H9 (cell line): Measurements from ENCODE around the gene C7orf57. TPM values are rescaled to one million over a fixed set of nuclear protein-coding genes. Genes with fewer than 3 reads are reported as not detected.

ENCODE experiments used
- DNase-seq: peaks from one replicate; pipeline ENCODE4 v3.0.0-alpha.2; 2017
- H2AFZ ChIP-seq: one replicate; pipeline ENCODE4 v1.6.1; 2013; ENCODE audit warnings: mild to moderate bottlenecking, low read length, control low read depth, moderate library complexity
- H2AK5ac ChIP-seq: 2 replicates; pipeline ENCODE4 v1.6.1; 2013; ENCODE audit warnings: low read length, control low read depth, mixed read lengths; ENCODE audit not compliant: insufficient read length
- H2BK120ac ChIP-seq: one replicate; pipeline ENCODE4 v1.6.1; 2013; ENCODE audit warnings: low read depth, mild to moderate bottlenecking, low read length, control low read depth, inconsistent platforms; ENCODE audit not compliant: poor library complexity, severe bottlenecking
- H2BK12ac ChIP-seq: 2 replicates; pipeline ENCODE4 v1.6.1; 2013; ENCODE audit warnings: low read length, control low read depth, mixed read lengths, low read depth; ENCODE audit not compliant: insufficient read length
- H2BK15ac ChIP-seq: 2 replicates; pipeline ENCODE4 v1.6.1; 2013; ENCODE audit warnings: low read depth, low read length, control low read depth
- H2BK20ac ChIP-seq: one replicate; pipeline ENCODE4 v1.6.1; 2013; ENCODE audit warnings: low read depth, mild to moderate bottlenecking, low read length, control low read depth, inconsistent platforms; ENCODE audit not compliant: poor library complexity, severe bottlenecking
- H2BK5ac ChIP-seq: 2 replicates; pipeline ENCODE4 v1.6.1; 2013; ENCODE audit warnings: low read length, control low read depth, mixed read lengths; ENCODE audit not compliant: insufficient read length
- H3K14ac ChIP-seq: 2 replicates; pipeline ENCODE4 v1.6.1; 2013; ENCODE audit warnings: low read length, control low read depth; ENCODE audit not compliant: insufficient read depth
- H3K18ac ChIP-seq: 2 replicates; pipeline ENCODE4 v1.6.1; 2013; ENCODE audit warnings: low read depth, mild to moderate bottlenecking, mixed read lengths, low read length, control low read depth; ENCODE audit not compliant: insufficient read length
- H3K23ac ChIP-seq: 2 replicates; pipeline ENCODE4 v1.6.1; 2013; ENCODE audit warnings: low read length, control low read depth, mixed read lengths, low read depth; ENCODE audit not compliant: insufficient read length
- H3K23me2 ChIP-seq: 2 replicates; pipeline ENCODE4 v1.6.1; 2013; ENCODE audit warnings: low read depth, mild to moderate bottlenecking, mixed read lengths, low read length, control low read depth; ENCODE audit not compliant: insufficient read length, poor library complexity, severe bottlenecking
- H3K27ac ChIP-seq: 2 replicates; pipeline ENCODE4 v1.5.1; 2013; ENCODE audit warnings: low read length, control low read depth, mixed read lengths, low read depth; ENCODE audit not compliant: insufficient read length
- H3K27me3 ChIP-seq: 2 replicates; pipeline ENCODE4 v1.6.1; 2013; ENCODE audit warnings: low read length, control low read depth, inconsistent platforms; ENCODE audit not compliant: insufficient read depth
- H3K4ac ChIP-seq: 2 replicates; pipeline ENCODE4 v1.6.1; 2013; ENCODE audit warnings: low read depth, mild to moderate bottlenecking, control low read depth, inconsistent platforms, low read length, moderate library complexity
- H3K4me1 ChIP-seq: 2 replicates; pipeline ENCODE4 v1.6.1; 2013; ENCODE audit warnings: low read length, control low read depth, inconsistent platforms; ENCODE audit not compliant: insufficient read depth
- H3K4me2 ChIP-seq: 2 replicates; pipeline ENCODE4 v1.6.1; 2013; ENCODE audit warnings: low read length, control low read depth, mixed read lengths; ENCODE audit not compliant: insufficient read length, insufficient read depth
- H3K56ac ChIP-seq: 2 replicates; pipeline ENCODE4 v1.6.1; 2013; ENCODE audit warnings: low read depth, mild to moderate bottlenecking, mixed read lengths, low read length, control low read depth; ENCODE audit not compliant: insufficient read length
- H3K79me1 ChIP-seq: 2 replicates; pipeline ENCODE4 v1.6.1; 2013; ENCODE audit warnings: low read depth, mild to moderate bottlenecking, moderate library complexity, low read length, control low read depth, inconsistent platforms; ENCODE audit not compliant: insufficient read depth, poor library complexity, severe bottlenecking
- H3K79me2 ChIP-seq: 2 replicates; pipeline ENCODE4 v1.6.1; 2013; ENCODE audit warnings: low read length, control low read depth, inconsistent platforms; ENCODE audit not compliant: insufficient read depth
- H3K9ac ChIP-seq: 2 replicates; pipeline ENCODE4 v1.6.1; 2013; ENCODE audit warnings: low read length, control low read depth, mixed read lengths; ENCODE audit not compliant: insufficient read length; ENCODE audit errors: extremely low read depth
- H3K9me3 ChIP-seq: one replicate; pipeline ENCODE4 v1.6.1; 2013; ENCODE audit warnings: low read depth, low read length, inconsistent platforms; ENCODE audit not compliant: control insufficient read depth
- H3T11ph ChIP-seq: one replicate; pipeline ENCODE4 v1.6.1; 2013; ENCODE audit warnings: mild to moderate bottlenecking, low read length, control low read depth, inconsistent platforms
- H4K20me1 ChIP-seq: one replicate; pipeline ENCODE4 v1.6.1; 2013; ENCODE audit not compliant: control insufficient read depth, insufficient read length, insufficient read depth
- H4K5ac ChIP-seq: 2 replicates; pipeline ENCODE4 v1.6.1; 2013; ENCODE audit warnings: low read depth, mild to moderate bottlenecking, mixed read lengths, low read length, control low read depth; ENCODE audit not compliant: insufficient read length
- H4K8ac ChIP-seq: replicated peaks from 2 replicates; pipeline ENCODE4 v1.6.1; 2013; ENCODE audit warnings: low read length, control low read depth, mixed read lengths, low read depth; ENCODE audit not compliant: insufficient read length
- H4K91ac ChIP-seq: 2 replicates; pipeline ENCODE4 v1.6.1; 2013; ENCODE audit warnings: low read depth, mild to moderate bottlenecking, moderate library complexity, mixed read lengths, low read length, control low read depth; ENCODE audit not compliant: insufficient read length
- H3K27ac Mint-ChIP-seq, 3 experiments: 2 replicates in 2 of 3; 3 replicates in 1 of 3; pipeline ENCODE4 v1.8.0; 2020 to 2021; ENCODE audit warnings: mixed read lengths in 3 of 3, mild to moderate bottlenecking in 1 of 3, moderate library complexity in 1 of 3
- H3K27me3 Mint-ChIP-seq: 2 replicates; pipeline ENCODE4 v1.8.0; 2021; ENCODE audit warnings: low read depth, mild to moderate bottlenecking, moderate library complexity, mixed read lengths
- H3K36me3 Mint-ChIP-seq, 3 experiments: 2 replicates in 2 of 3; 3 replicates in 1 of 3; pipeline ENCODE4 v1.8.0; 2020 to 2021; ENCODE audit warnings: low read depth in 3 of 3, mixed read lengths in 3 of 3; ENCODE audit not compliant: insufficient read depth in 1 of 3
- H3K4me1 Mint-ChIP-seq, 2 experiments: 2 replicates each; pipeline ENCODE4 v1.8.0; 2020; ENCODE audit warnings: mixed read lengths in 2 of 2
- H3K4me3 Mint-ChIP-seq, 2 experiments: 2 replicates in 1 of 2; 3 replicates in 1 of 2; pipeline ENCODE4 v1.8.0; 2020 to 2021; ENCODE audit warnings: mild to moderate bottlenecking in 2 of 2, mixed read lengths in 2 of 2, moderate library complexity in 1 of 2
- H3K9me3 Mint-ChIP-seq, 2 experiments: 2 replicates in 1 of 2; 3 replicates in 1 of 2; pipeline ENCODE4 v1.8.0; 2020; ENCODE audit warnings: mild to moderate bottlenecking in 2 of 2, mixed read lengths in 2 of 2, moderate library complexity in 1 of 2
- WGBS: extraction: QIAGEN DNeasy Blood & Tissue Kit; methylation state at CpG from one replicate; pipeline ENCODE4 v1.1.7; 2013; ENCODE audit warnings: missing lambda C conversion rate, low lambda C conversion rate, mixed read lengths; ENCODE audit not compliant: insufficient read length; ENCODE audit errors: extremely low coverage; 5-methylcytosine and 5-hydroxymethylcytosine counted together
- total RNA-seq: library from RNA; stranded (reverse); gene quantifications from 2 replicates; pipeline ENCODE4 v1.2.1, GENCODE V29; 2021
- TF ChIP-seq, protein P1 (sequence below): fragments of 200-600 bp; sonication (generic); conservative IDR thresholded peaks from 3 replicates; pipeline ENCODE4 v1.8.0; 2021; ENCODE audit warnings: antibody characterized with exemption, mild to moderate bottlenecking

Gene C7orf57
- total RNA-seq, 1 experiment from 2014 or later, result not detected

DNA sequence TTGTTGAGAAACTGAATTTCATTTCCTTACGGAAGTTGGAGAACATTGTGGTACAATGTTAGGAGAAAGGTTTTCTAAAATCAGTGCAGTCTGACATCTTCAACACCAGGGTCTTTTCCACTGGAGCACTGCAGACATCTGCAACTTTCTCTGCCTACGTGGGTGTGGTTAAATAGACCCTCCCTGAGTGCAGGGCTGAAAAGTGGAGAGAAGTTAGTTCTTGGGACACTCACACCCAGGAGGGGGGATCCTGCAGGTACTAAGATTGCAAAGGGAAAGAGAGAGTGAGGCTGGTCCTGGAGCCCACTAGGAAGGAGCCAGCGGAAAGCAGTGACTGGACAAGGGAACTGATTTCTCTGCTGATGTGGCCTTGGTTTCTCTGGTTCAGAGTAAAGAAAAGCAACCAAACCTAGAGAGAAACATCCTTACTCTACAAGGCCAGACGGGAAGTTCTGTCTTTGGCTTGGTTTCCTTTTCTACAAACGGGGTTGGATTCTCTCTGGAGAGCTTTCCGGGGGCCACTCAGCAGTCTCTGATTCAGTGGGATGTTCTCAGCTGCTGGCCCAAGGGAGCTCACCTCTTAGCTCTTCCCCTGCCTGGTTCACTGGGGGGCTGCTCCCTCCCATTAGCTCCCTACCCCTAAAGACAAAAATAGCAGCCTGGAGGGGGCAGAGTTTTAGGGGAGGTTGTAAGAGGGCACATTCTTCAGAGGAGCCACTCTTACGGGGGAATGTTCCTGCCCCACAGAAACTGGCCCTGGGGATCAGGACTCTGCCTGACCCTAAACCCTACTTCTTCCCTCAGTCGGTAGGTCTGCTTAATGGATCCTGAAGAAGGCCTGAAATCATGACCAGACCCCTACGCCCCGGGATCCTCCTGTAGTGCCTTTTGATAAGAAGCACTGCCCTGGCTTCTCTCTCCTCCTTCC, 56.4 kb downstream of the C7orf57 start:
- WGBS, result no CpG with 5 or more reads among the region's 10 CpGs
- peak overlapping the region in 2 of 3 experiments; percentile 92 to 97; a peak in 4 of 7 replicates for H3K27ac Mint-ChIP-seq
- no peak for DNase-seq
- no peak overlapping the region for H3K9ac ChIP-seq
- H4K91ac ChIP-seq, result no peak overlapping the region
- H3K23ac ChIP-seq, result no peak overlapping the region
- no peak overlapping the region for H2BK15ac ChIP-seq
- no peaks in the 10 kb centered on the region for H3K79me1 ChIP-seq
- H3K27ac ChIP-seq, result no peak overlapping the region
- H4K5ac ChIP-seq, result no peak overlapping the region
- no peak overlapping the region for H2BK5ac ChIP-seq
- H3K9me3 Mint-ChIP-seq, result no peaks in the 10 kb centered on the region; a peak in 1 of 5 replicates
- no peak overlapping the region for H3T11ph ChIP-seq
- no peaks in the 10 kb centered on the region; the same call in none of the 2 replicates for H3K27me3 Mint-ChIP-seq
- TF ChIP-seq, protein P1, sequence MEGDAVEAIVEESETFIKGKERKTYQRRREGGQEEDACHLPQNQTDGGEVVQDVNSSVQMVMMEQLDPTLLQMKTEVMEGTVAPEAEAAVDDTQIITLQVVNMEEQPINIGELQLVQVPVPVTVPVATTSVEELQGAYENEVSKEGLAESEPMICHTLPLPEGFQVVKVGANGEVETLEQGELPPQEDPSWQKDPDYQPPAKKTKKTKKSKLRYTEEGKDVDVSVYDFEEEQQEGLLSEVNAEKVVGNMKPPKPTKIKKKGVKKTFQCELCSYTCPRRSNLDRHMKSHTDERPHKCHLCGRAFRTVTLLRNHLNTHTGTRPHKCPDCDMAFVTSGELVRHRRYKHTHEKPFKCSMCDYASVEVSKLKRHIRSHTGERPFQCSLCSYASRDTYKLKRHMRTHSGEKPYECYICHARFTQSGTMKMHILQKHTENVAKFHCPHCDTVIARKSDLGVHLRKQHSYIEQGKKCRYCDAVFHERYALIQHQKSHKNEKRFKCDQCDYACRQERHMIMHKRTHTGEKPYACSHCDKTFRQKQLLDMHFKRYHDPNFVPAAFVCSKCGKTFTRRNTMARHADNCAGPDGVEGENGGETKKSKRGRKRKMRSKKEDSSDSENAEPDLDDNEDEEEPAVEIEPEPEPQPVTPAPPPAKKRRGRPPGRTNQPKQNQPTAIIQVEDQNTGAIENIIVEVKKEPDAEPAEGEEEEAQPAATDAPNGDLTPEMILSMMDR, result no peak
- H2BK120ac ChIP-seq, result no peak overlapping the region
- H3K4me2 ChIP-seq, result no peak overlapping the region
- H3K23me2 ChIP-seq, result peaks cover 14% of the 10 kb centered on the region
- no peaks in the 10 kb centered on the region for H3K9me3 ChIP-seq
- H4K20me1 ChIP-seq, result no peaks in the 10 kb centered on the region
- no peak overlapping the region for H3K4ac ChIP-seq
- H3K18ac ChIP-seq, result no peak overlapping the region
- H2AK5ac ChIP-seq, result no peak overlapping the region
- H4K8ac ChIP-seq, result no peak overlapping the region
- H3K79me2 ChIP-seq, result 0 out of 2 replicates have a peak, but pooled peaks cover 2% of the 10 kb centered on the region
- H3K56ac ChIP-seq, result no peak overlapping the region
- H3K14ac ChIP-seq, result no peak overlapping the region
- peaks cover 3% of the 10 kb centered on the region; the same call in 1 of the 2 replicates for H3K4me1 ChIP-seq
- H2BK20ac ChIP-seq, result no peak overlapping the region
- H2BK12ac ChIP-seq, result no peak overlapping the region
- peaks cover 23 to 35% of the 10 kb centered on the region in 2 experiments for H3K4me1 Mint-ChIP-seq
- H2AFZ ChIP-seq, result no peak overlapping the region
- no peaks in the 10 kb centered on the region for H3K27me3 ChIP-seq
- H3K36me3 Mint-ChIP-seq, result peaks cover 25 to 57% (median 56%) of the 10 kb centered on the region in 3 experiments; a peak in 6 of 7 replicates
- peak overlapping the region in 1 of 2 experiments; percentile 89; a peak in 4 of 5 replicates for H3K4me3 Mint-ChIP-seq
